HG03064 (cell line): Measurements from ENCODE around the gene RAP2A.

ENCODE experiments used
- ATAC-seq: cut with Tn5 transposase; IDR thresholded peaks from one replicate; pipeline ENCODE4 v1.9.1; 2021; ENCODE audit warnings: low read depth; ENCODE audit not compliant: unreplicated experiment

RAP2A gene

DNA sequence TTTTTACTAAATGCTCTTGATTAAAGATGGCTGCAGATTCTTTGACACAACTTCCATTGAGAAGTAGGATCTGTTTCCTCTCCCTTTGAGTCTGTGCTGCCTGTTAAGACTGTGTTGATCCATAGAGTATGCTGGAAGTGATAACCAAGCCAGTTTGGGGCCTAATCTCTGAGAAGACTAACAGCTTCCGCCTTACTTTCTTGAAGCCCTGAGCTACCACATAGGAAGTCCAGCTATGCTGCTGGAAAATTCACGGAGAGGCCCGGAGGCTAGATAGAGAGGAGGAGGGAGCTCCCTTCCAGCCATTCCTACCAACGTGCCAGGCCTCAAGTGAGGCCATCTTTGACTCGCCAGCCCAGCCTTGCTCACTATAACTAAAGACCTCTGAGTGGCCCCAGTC, 12.5 kb downstream of the RAP2A start:
- ATAC-seq = no peak

DNA sequence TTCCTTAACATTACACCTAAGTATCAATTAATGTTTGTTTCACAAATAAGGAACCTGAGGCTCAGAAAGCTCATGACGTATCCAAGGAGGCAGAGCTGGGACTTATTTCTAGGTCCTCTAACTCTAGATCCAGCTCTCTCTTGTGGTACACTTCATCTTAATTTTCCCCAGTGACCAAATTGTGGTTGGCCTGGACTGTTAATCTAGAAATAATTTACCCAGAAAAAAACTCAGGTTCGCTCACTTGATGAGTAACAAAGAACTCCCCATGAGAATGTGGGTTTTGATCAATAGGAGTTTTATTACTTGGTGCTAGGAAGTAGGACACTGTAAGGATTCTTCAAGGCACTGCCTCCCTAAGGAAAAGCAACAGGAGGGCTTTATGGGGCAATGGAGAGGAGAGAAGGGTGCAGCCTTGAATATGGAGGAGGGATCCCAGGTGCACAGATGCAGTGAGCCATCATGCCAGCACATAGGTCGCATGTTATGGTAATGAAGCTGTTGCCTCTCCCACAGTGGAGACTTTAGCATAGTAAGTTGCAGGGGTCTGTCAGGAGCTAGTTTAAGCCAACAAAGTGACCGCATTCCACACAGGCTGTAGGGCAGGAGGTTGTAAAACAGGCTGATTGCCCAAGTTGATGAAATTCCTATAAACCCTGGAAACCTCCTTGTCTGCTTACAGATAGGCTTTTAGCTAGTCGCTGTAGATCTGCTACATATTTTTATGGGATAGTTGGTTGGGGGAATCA, 14.7 kb downstream of the RAP2A start:
- peak; percentile 67 for ATAC-seq

GRCh38 chr13:97454699-97455098, 20.7 kb downstream of the RAP2A start:
- ATAC-seq = no peak

DNA sequence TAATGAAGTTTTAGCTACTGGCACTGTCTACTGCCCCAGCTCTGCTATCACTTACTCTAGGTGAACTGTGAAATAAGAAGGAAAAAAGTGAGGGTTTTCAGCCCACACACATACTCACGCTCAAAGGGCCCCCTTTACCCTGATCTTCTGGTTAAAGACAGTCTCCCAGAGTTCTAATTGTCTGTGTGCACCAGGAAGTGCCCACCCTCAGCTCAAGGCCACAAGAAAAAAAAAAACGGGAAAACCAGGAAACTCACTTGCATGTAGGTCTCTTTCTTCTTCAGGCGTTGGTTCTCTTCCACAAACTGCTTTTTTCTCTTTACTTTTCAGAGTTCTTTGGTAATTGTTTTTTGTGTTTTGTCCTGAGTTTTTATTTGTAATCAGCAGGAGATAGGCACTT, 22.1 kb downstream of the RAP2A start:
- ATAC-seq = no peak

GRCh38 chr13:97459215-97459777, 25.3 kb downstream of the RAP2A start:
- no peak for ATAC-seq

DNA sequence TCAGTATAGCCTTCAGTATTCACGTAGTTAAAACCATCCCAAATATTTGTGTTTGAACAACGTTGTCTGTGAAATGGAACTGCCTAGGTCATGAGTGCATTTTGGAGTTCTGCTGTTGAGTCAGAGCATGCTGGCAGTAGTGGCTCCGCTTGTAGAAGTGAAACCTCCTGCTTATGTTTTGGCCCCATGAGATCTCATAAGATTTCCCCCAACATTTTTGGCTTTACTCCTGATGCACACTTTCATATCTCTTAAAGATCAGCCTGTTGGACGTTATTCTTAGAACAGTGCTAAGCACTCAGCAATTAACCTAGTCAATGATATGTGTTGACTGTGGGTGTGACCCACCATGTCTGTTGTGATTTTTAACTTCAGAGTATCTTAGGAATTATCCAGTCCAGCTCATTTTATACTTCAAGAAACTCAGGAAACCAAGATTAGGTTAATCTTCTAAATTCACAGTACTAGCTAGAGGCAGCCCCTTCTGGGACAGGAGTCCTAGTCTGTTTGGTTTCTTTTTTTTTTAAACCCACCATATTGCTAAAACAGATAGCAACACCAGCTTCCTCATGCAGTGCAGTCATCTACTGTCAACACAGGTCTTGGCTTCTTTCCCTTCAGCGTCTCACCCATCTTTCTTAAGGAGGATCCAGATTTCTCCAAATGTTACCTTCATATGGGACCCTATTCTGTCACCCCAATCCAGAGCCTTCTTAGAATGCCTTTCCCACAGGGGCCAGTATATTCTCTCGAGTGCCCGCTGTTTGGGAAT, 26.2 kb downstream of the RAP2A start:
- peak; percentile 92 for ATAC-seq

GRCh38 chr13:97460853-97461252, 26.9 kb downstream of the RAP2A start:
- ATAC-seq = no peak

GRCh38 chr13:97464561-97464960, 30.6 kb downstream of the RAP2A start:
- no peak for ATAC-seq

DNA sequence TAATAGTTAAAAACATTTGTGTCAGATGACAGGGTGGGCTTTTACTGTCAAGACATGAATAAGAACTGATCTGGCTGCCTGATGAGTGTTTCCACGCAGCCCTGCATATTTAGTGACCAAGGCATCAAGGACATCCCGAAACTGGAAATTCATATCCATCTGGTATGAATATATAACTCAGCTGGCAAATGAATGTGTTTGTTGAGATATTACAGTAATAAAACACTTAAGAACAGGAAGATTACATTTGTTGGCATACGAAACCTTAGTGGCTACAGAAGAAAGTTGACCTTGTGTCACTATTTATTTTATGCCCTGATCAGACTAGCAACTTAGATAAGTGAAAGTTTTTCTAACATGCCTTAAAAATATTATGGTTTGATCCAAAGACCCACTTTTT, 32.8 kb downstream of the RAP2A start:
- no peak for ATAC-seq

- ATAC-seq = no peak
These were observed 34.4 kb downstream of the RAP2A start for GRCh38 chr13:97468331-97468730.

- no peak for ATAC-seq
These were observed 37.7 kb downstream of the RAP2A start for GRCh38 chr13:97471711-97472110.

DNA sequence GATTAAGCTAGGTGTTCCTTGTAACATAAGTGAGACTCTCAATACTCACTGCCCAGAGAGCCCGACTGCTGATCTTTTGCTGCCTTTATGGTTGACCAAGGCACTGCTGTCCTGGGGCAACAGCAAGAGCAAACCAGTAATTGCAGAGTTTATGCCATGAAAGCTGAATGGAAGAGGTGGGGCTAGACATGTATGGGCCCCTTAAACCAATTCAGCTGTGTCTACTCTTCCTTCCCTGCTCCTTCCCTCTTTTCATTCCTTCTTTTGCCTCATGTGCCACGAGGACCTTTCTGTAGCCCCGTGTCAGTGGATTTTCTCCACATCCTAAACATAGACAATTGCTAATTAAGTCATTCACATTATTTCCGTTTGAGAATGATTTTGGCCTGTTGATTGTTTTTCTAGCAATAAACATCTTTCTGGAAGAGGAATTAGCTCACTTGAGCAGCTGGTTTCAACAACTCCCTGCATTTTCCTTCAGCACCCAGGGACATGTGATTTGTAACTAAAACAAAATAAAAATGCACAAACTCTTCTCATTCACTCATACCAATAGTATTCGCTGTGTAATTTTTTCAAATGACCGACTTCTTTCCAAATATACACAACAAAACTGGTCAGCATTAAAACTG, 40.5 kb downstream of the RAP2A start:
- no peak for ATAC-seq

GRCh38 chr13:97475011-97475410, 41.0 kb downstream of the RAP2A start:
- ATAC-seq = no peak

GRCh38 chr13:97477844-97478243, 43.9 kb downstream of the RAP2A start:
- no peak for ATAC-seq

DNA sequence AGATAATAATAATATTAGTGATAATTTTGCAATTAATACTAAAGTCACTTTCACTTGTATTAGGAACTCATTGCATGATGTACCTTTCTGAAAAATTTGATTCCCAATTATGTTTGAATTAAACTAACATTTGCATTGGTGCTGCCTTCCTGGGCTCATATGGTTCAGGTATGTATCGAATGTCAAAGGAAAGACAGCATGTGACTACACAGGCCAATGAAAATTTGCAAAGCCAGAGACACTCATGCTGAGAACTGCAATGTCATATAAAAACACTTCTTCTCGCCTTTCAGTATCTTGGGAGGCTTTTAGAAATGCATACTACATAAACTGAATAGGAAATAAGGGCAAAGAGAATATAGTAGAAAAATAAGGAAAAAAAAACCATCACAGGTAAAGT, 44.3 kb downstream of the RAP2A start:
- ATAC-seq = no peak

GRCh38 chr13:97483465-97483864, 49.5 kb downstream of the RAP2A start:
- no peak for ATAC-seq

GRCh38 chr13:97484301-97484700, 50.3 kb downstream of the RAP2A start:
- no peak for ATAC-seq

DNA sequence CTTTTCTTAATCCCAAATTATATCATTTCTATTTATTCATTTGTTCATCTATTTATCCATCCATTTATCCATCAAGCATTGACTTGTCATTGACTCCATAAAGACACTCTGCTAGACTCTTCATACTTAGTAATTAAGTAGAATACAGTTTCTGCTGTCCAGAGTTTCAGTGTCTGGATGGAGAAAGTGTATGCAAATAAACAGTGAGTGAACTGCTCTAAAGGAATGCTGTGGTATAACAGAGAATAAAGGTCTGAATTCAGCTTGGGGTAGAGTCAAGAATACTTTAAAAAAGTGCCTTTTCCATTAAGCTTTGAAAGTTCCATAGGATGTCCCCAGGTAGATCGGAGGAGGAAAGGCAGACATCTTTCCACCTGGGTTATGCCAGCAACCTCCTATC, 51.4 kb downstream of the RAP2A start:
- ATAC-seq = no peak

GRCh38 chr13:97490702-97491307, 56.8 kb downstream of the RAP2A start:
- ATAC-seq = no peak

DNA sequence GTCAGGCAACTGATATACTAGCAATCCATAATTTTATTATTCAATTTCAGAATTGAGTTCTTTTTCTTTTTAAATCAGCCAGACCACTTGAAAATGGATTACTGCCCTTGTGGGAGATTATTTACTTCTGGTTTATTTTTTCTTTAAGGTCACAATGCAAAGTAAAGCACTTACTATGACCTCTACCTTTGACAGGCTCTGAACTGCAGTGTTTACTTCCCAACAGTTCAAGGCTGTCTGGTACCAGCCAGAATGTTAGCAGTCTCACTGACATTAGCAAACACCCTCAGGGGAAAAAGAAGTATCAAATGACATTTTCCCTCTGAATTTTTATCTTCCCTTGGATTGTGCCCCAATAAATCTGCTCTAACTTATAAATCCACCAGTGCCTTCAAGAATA, 57.5 kb downstream of the RAP2A start:
- no peak for ATAC-seq

GRCh38 chr13:97492257-97492656, 58.3 kb downstream of the RAP2A start:
- ATAC-seq = no peak
